HG03095 (cell line): ENCODE measurements around the gene WDR7.

ENCODE experiments used
- ATAC-seq: cut with Tn5 transposase; IDR thresholded peaks from one replicate; pipeline ENCODE4 v1.9.1; 2021; ENCODE audit warnings: moderate library complexity; ENCODE audit not compliant: unreplicated experiment

WDR7 gene

DNA sequence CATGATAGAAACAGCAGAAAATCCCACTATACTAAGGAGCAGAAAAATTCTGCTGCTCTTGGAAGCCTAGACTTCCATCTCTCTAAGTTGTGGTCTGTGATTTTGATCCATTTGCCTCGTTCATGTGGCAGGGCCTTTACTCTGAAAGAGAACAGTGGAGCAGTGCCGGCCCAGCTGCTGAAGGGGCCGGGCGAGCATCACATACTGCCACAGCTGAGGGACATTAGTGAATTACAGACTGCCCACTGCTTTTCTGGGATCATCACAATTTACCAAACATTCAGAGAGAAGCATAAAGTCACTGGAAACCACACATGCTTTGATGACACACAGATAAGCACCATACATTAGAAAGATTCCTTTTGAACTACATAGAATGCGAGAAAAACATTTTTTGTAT, 278.7 kb downstream of the WDR7 start:
- ATAC-seq = no peak

GRCh38 chr18:56933472-56933871, 282.3 kb downstream of the WDR7 start:
- ATAC-seq = no peak

DNA sequence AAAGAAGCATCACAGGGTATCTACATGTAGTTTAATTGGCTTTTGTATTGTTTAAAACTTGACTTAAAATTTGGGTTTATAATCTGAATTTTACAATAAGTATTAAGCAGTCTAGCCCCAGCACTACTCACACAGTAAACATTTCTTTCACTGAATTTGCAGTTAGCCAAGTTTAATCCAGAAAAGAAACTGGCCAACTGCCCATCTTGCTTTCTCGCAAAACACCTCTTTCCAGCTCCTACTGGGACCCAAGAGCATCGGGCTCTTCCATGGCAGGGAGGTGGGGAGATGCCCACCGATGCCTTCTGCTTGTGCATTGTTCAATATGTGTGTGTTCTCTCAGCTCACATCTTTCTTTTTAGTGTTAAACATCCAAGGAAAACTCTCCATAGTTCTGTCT, 283.0 kb downstream of the WDR7 start:
- no peak for ATAC-seq

DNA sequence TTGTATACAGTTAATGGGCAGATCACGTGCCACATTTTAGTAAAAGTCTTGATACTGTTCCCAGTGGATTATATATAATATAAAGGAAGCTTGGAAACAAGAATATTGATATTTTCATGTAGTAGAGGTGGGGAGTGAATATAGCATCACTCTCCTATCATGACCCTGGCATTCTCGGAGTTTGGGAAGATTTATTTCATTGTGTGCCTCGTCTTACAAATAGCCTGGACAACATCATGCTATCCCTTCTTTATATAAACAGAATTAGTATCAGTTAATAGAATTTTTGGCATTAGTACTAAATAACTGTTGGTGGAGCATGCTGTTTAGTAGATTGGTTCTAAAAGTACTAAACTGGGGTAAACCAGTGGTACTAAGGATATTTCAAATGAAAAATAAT, 283.7 kb downstream of the WDR7 start:
- ATAC-seq = no peak

GRCh38 chr18:56935434-56936040, 284.4 kb downstream of the WDR7 start:
- ATAC-seq = no peak

GRCh38 chr18:56936457-56936856, 285.3 kb downstream of the WDR7 start:
- no peak for ATAC-seq

DNA sequence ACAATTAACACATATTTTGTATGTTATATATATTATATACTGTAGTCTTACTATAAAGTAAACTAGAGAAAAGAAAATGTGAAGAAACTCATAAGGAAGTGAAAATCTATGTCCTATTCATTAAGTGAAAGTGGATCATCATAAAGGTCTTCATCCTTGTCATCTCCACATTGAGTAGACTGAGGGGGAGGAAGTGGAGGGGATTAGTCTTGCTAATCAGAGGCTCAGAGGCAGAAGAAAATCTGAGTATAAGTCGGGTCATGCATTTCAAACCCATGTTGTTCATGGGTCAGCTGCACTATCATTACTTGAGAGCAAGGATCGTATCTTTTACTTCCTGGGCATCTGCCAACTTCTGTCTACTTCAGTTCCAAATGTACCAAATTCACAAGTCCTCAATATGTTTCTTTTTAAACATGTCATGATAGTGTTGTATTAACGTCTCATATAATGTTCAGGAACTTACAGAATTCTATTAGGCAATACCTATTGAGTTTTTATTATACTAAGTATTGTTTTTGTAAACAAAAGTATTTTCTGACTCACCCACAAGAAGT, 286.8 kb downstream of the WDR7 start:
- ATAC-seq = no peak

GRCh38 chr18:56945171-56946083, 294.3 kb downstream of the WDR7 start:
- no peak for ATAC-seq

DNA sequence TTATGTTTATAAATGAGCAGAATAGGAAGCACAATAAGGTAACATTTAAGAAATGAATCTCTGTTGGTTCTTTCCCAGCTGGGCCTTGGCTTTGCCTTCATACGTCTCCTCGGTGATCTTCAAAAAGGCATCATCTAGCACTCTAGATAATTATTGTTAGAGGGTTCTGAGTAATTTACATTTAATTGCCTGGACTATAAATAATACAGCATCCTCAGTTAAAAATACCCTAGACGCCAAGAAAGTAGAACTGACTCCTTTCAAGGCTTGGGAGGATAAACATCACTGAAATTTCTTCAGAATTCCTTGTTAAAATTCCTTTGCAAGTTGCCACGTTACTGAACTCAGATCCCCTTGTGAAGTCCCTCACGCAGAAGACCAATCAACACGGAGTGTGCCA, 296.1 kb downstream of the WDR7 start:
- no peak for ATAC-seq

DNA sequence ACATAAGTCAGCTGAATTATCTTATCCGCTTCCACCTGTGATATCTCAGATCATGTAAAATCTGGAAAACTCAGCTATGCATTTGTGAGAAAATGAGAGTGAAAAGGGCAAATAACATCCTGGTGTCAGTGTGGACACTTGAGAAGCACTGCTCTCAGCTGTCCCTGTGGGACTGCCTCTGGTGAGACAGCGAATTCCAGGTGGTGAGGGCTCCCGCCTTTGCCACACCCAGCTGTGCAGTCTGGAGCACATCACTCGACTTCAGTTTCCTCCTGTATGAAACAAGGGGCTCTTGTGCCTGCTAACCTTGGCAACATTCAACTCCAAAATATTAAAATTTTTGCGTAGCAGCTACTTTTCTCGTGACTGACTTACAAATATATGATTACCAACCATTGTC, 300.9 kb downstream of the WDR7 start:
- ATAC-seq = no peak

- no peak for ATAC-seq
Observed at GRCh38 chr18:56953428-56954198, 302.5 kb downstream of the WDR7 start.

- no peak for ATAC-seq
Observed at GRCh38 chr18:56955490-56955889, 304.3 kb downstream of the WDR7 start.

GRCh38 chr18:56959120-56959519, 308.0 kb downstream of the WDR7 start:
- ATAC-seq = no peak

- ATAC-seq = no peak
Observed at GRCh38 chr18:56962322-56962721, 311.2 kb downstream of the WDR7 start.

DNA sequence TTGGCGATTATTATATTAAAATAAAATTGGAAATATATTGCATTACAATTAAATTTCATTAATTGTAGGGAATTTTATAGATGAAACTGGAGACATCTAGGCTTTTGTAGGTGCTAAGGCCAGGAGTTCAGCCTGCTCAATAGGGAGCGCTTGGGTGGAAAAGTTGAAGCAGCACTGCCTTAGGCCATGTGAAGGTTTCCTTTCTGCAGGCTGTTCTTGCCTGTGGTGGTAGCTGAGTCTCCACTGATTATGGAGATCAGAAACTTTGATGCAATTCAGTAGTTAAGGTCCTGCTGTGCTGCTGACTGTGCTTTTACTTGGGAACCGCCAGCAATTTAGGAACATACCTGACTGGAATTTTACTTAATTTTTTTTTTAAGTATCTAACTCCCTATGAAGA, 315.9 kb downstream of the WDR7 start:
- no peak for ATAC-seq

DNA sequence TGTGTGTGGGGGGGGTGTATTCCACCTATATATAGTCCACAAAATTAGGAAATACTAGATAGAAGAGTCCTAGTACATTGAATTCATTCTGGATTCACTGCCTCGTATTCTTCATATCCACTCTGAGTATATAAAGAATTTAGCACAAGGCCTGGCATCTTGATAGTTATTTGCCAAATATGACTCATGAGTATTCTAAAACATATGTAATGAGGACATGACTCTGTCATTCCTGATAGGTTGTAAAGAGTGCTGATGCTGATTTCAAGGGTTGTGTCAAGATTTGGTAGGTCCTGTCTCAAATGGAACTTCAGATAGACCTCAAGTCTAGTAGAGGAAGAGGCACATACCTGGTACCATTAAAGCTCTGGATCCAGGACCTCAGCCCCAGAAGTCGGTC, 322.3 kb downstream of the WDR7 start:
- ATAC-seq = no peak

DNA sequence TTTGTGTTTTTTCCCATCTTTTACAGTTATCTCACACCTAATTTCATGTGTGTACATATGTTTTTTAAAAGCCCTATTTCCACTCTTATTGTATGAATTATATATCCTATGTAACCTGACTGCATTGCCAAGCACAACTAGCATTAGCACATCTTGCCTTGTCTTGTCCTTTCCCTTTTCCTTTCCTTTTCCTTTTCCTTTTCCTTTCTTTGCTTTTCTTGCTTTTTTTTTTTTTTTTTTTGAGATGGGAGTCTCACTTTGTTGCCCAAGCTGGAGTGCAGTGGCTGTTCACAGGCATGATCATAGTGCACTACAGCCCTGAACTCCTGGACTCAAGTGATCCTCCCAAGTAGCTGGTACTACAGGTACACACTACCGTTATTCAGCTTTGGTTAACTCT, 323.0 kb downstream of the WDR7 start:
- ATAC-seq = no peak

- ATAC-seq = no peak
Observed at GRCh38 chr18:56975276-56975675, 324.1 kb downstream of the WDR7 start.

DNA sequence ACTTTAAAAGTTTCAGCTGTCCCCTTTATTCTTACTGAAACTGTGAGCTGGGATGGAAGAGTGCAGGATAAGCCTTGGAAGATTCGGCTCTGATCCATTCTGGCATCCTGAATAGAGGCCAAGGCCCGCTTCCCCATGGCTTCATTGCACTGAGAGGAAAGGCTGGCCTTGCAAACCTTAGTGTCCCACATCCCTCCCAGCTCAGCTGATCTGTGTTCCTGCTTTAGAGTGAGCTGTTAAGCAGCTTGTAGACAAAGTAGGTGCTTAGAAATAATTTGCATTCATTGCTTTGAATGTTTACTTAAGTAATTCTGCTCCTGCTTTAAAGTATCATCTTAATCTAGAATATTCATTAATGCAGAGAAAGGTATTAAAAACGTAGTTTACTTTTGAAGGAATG, 326.1 kb downstream of the WDR7 start:
- ATAC-seq = no peak

DNA sequence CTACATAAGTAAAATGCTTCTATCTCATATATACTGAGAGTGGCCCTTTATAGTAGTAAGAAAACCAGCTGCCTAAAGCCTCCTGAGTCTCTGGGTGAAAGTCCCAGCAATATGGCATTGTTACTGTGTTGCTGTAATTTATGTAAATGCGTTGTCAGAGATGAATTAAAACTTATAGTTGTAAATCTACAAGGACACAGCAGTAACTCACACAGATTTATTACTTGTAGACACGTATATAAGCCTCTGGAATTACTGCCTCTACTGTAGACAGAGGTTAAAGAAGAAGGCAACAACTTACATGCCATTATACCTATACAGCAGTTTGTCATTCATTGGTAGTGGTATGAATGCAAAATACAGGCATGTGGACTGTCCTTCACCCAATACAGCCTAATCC, 326.6 kb downstream of the WDR7 start:
- ATAC-seq = no peak

DNA sequence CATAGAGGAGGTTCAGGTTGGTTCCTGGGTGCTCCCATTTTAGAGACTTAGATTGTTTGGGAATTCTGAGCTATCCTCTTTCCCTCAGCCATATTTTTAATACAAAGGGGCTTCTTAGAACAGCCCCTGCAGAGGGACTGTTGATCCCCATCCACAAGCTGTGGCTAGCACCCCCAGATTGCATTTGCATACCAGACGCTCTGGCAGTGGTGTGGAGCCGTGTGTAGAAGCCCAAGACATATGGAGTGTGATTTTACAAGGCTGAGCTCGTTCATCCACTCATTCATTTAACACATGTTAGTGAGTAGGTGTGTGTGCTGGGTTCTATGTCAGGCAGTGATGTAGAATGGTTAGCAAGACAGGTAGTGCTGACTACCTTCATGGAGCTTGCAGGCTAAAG, 329.0 kb downstream of the WDR7 start:
- ATAC-seq = no peak

- no peak for ATAC-seq
Observed at GRCh38 chr18:56982766-56983165, 331.6 kb downstream of the WDR7 start.
